Measurements from ENCODE around the gene SKI.

- no peak for TF ChIP-seq CTCF (IDR thresholded peaks at IDR 0.05; ENCODE audit: control extremely low read depth in 1 of 3, insufficient read depth in 1 of 3, low read depth in 1 of 3, low read length in 3 of 3)
- TF ChIP-seq GTF2F1 (IDR thresholded peaks at IDR 0.05; ENCODE audit: borderline replicate concordance, low read depth, low read length): no peak
- no peak for TF ChIP-seq ZNF274 (IDR thresholded peaks at IDR 0.05; ENCODE audit: borderline replicate concordance, extremely low read depth, low read length)
- no peak for TF ChIP-seq MAX (IDR thresholded peaks at IDR 0.05)
- no peak for TF ChIP-seq TAF1 (IDR thresholded peaks at IDR 0.05; ENCODE audit: low read depth, low read length)
These were observed 15.9 kb upstream of the SKI start for GRCh38 chr1:2212274-2212531.

All from H1 (cell line).